ENCODE results near the gene MAP2K2. TPM values are rescaled to one million over a fixed set of nuclear protein-coding genes. Genes with fewer than 3 reads are reported as not detected.

MAP2K2 gene
- total RNA-seq, 1 donor from 2014 or later: 153 TPM

- Mint-ChIP-seq H3K9me3 (ENCODE audit: unreplicated experiment) (no peaks in the 10 kb centered on the region), H3K4me3 (ENCODE audit: unreplicated experiment) (no peak overlapping the region)
Measured at GRCh38 chr19:4089946-4090345, 34.0 kb downstream of the MAP2K2 start.

GRCh38 chr19:4089400-4089908, 34.5 kb downstream of the MAP2K2 start:
- Mint-ChIP-seq H3K9me3 (ENCODE audit: unreplicated experiment) (no peaks in the 10 kb centered on the region), H3K36me3 (ENCODE audit: low read depth, unreplicated experiment) (no peaks in the 10 kb centered on the region), H3K27me3 (ENCODE audit: unreplicated experiment) (peaks cover 8% of the 10 kb centered on the region), H3K4me1 (ENCODE audit: unreplicated experiment) (no peaks in the 10 kb centered on the region), H3K4me3 (ENCODE audit: unreplicated experiment) (no peak overlapping the region), H3K27ac (ENCODE audit: unreplicated experiment) (no peak overlapping the region)
- DNase-seq (ENCODE audit: low spot score): no peak
- TF ChIP-seq CTCF (IDR thresholded peaks at IDR 0.05; ENCODE audit: unreplicated experiment): no peak

More at GRCh38 chr19:4089946-4090345, 34.0 kb downstream of the MAP2K2 start:
- peaks cover 6% of the 10 kb centered on the region for H3K27me3 Mint-ChIP-seq (ENCODE audit: unreplicated experiment)
- H3K27ac Mint-ChIP-seq (ENCODE audit: unreplicated experiment): no peak overlapping the region
- no peaks in the 10 kb centered on the region for H3K36me3 Mint-ChIP-seq (ENCODE audit: low read depth, unreplicated experiment)
- no peak for DNase-seq (ENCODE audit: low spot score)
- TF ChIP-seq CTCF (IDR thresholded peaks at IDR 0.05; ENCODE audit: unreplicated experiment): no peak
- no peaks in the 10 kb centered on the region for H3K4me1 Mint-ChIP-seq (ENCODE audit: unreplicated experiment)

- TF ChIP-seq CTCF (IDR thresholded peaks at IDR 0.05; ENCODE audit: unreplicated experiment): no peak
- Mint-ChIP-seq H3K4me1 (ENCODE audit: unreplicated experiment) (no peaks in the 10 kb centered on the region), H3K9me3 (ENCODE audit: unreplicated experiment) (no peaks in the 10 kb centered on the region), H3K27ac (ENCODE audit: unreplicated experiment) (no peak overlapping the region), H3K4me3 (ENCODE audit: unreplicated experiment) (no peak overlapping the region), H3K27me3 (ENCODE audit: unreplicated experiment) (peaks cover 8% of the 10 kb centered on the region), H3K36me3 (ENCODE audit: low read depth, unreplicated experiment) (no peaks in the 10 kb centered on the region)
- no peak for DNase-seq (ENCODE audit: low spot score)
Measured at GRCh38 chr19:4088975-4089374, 34.9 kb downstream of the MAP2K2 start.

GRCh38 chr19:4087787-4088679, 35.9 kb downstream of the MAP2K2 start:
- no peak overlapping the region for H3K4me3 Mint-ChIP-seq (ENCODE audit: unreplicated experiment)
- H3K4me1 Mint-ChIP-seq (ENCODE audit: unreplicated experiment): no peaks in the 10 kb centered on the region
- no peak for DNase-seq (ENCODE audit: low spot score)
- H3K27ac Mint-ChIP-seq (ENCODE audit: unreplicated experiment): no peak overlapping the region
- H3K9me3 Mint-ChIP-seq (ENCODE audit: unreplicated experiment): no peaks in the 10 kb centered on the region
- no peaks in the 10 kb centered on the region for H3K36me3 Mint-ChIP-seq (ENCODE audit: low read depth, unreplicated experiment)
- H3K27me3 Mint-ChIP-seq (ENCODE audit: unreplicated experiment): peaks cover 8% of the 10 kb centered on the region
- TF ChIP-seq CTCF (IDR thresholded peaks at IDR 0.05; ENCODE audit: unreplicated experiment): no peak

GRCh38 chr19:4086411-4086867, 37.5 kb downstream of the MAP2K2 start:
- DNase-seq (ENCODE audit: low spot score): no peak
- H3K27ac Mint-ChIP-seq (ENCODE audit: unreplicated experiment): no peak overlapping the region
- H3K4me3 Mint-ChIP-seq (ENCODE audit: unreplicated experiment): no peak overlapping the region
- no peaks in the 10 kb centered on the region for H3K4me1 Mint-ChIP-seq (ENCODE audit: unreplicated experiment)
- no peak for TF ChIP-seq CTCF (IDR thresholded peaks at IDR 0.05; ENCODE audit: unreplicated experiment)
- H3K9me3 Mint-ChIP-seq (ENCODE audit: unreplicated experiment): no peaks in the 10 kb centered on the region
- peaks cover 8% of the 10 kb centered on the region for H3K27me3 Mint-ChIP-seq (ENCODE audit: unreplicated experiment)
- no peaks in the 10 kb centered on the region for H3K36me3 Mint-ChIP-seq (ENCODE audit: low read depth, unreplicated experiment)
